CD14-positive monocyte (primary cell): ENCODE measurements around the gene BID. TPM values are rescaled to one million over a fixed set of nuclear protein-coding genes. Genes with fewer than 3 reads are reported as not detected.

Experiments used
- DNase-seq, 3 donors: peaks; one replicate each; pipeline ENCODE4 v3.0.0-alpha.2; 2011 to 2022
- H2AFZ ChIP-seq: 2 replicates; pipeline ENCODE4 v1.6.0; 2012; ENCODE audit warnings: mild to moderate bottlenecking, low read depth, low read length, inconsistent platforms; ENCODE audit not compliant: insufficient read depth, poor library complexity, severe bottlenecking
- H3K27ac ChIP-seq, 2 donors: 1 replicate in 1 of 2; 2 replicates in 1 of 2; pipeline ENCODE4 v1.5.1; 2012 to 2013; ENCODE audit warnings: low read length in 2 of 2, control low read depth in 1 of 2, inconsistent platforms in 1 of 2, low read depth in 1 of 2, mild to moderate bottlenecking in 1 of 2
- H3K27me3 ChIP-seq, 2 donors: one replicate each; pipeline versions ENCODE4 v1.6.0 to v1.6.1; 2011 to 2013; ENCODE audit warnings: low read length in 2 of 2; ENCODE audit not compliant: control insufficient read depth in 2 of 2, insufficient read depth in 2 of 2
- H3K36me3 ChIP-seq, 2 donors: replicated peaks in 1 of 2; 1 replicate in 1 of 2; 2 replicates in 1 of 2; pipeline versions ENCODE4 v1.5.1 to v1.6.1; 2012 to 2013; ENCODE audit warnings: low read length in 2 of 2, control low read depth in 1 of 2, inconsistent platforms in 1 of 2, mild to moderate bottlenecking in 1 of 2; ENCODE audit not compliant: insufficient read depth in 2 of 2, control insufficient read depth in 1 of 2
- H3K4me1 ChIP-seq, 2 donors: 1 replicate in 1 of 2; 2 replicates in 1 of 2; pipeline versions ENCODE4 v1.5.1 to v1.6.1; 2012 to 2013; ENCODE audit warnings: low read length in 2 of 2, control low read depth in 1 of 2, inconsistent platforms in 1 of 2, mild to moderate bottlenecking in 1 of 2, moderate library complexity in 1 of 2; ENCODE audit not compliant: insufficient read depth in 2 of 2, control insufficient read depth in 1 of 2
- H3K4me2 ChIP-seq: replicated peaks from 2 replicates; pipeline ENCODE3; 2012; ENCODE audit warnings: low read length, moderate library complexity, mild to moderate bottlenecking; ENCODE audit not compliant: poor library complexity, severe bottlenecking; ENCODE audit errors: extremely low read depth
- H3K4me3 ChIP-seq, 3 experiments: fragments of 200-600 bp in 1 of 3; sonication (generic) in 1 of 3; replicated peaks in 1 of 3; 1 replicate in 2 of 3; 2 replicates in 1 of 3; pipeline ENCODE4 v1.5.1; 2011 to 2013; ENCODE audit warnings: low read length in 3 of 3, mild to moderate bottlenecking in 3 of 3, control low read depth in 2 of 3, low read depth in 2 of 3, inconsistent platforms in 1 of 3, moderate library complexity in 1 of 3
- H3K79me2 ChIP-seq: 2 replicates; pipeline ENCODE4 v1.6.0; 2012; ENCODE audit warnings: mild to moderate bottlenecking, control low read depth, inconsistent platforms, low read length, moderate library complexity; ENCODE audit not compliant: insufficient read depth
- H3K9ac ChIP-seq: 2 replicates; pipeline ENCODE4 v1.6.0; 2017; ENCODE audit warnings: low read length, mild to moderate bottlenecking; ENCODE audit not compliant: insufficient read depth, poor library complexity, severe bottlenecking
- H3K9me3 ChIP-seq, 2 donors: replicated peaks in 1 of 2; 1 replicate in 1 of 2; 2 replicates in 1 of 2; pipeline versions ENCODE4 v1.5.1 to v1.6.1; 2012 to 2013; ENCODE audit warnings: low read length in 2 of 2, control low read depth in 1 of 2; ENCODE audit not compliant: control insufficient read depth in 1 of 2, insufficient read depth in 1 of 2
- H4K20me1 ChIP-seq: 2 replicates; pipeline ENCODE4 v1.6.0; 2012; ENCODE audit warnings: mild to moderate bottlenecking, low read length, control low read depth, moderate library complexity; ENCODE audit not compliant: insufficient read depth
- H3K27ac Mint-ChIP-seq, 7 donors: one replicate each; pipeline ENCODE4 v1.8.0; 2020; ENCODE audit warnings: mild to moderate bottlenecking in 7 of 7, mixed read lengths in 7 of 7, moderate library complexity in 6 of 7, inconsistent platforms in 2 of 7
- H3K27me3 Mint-ChIP-seq, 3 donors: one replicate each; pipeline ENCODE4 v1.8.0; 2021 to 2022; ENCODE audit warnings: low read depth in 3 of 3, mild to moderate bottlenecking in 3 of 3, mixed read lengths in 3 of 3, moderate library complexity in 3 of 3, inconsistent platforms in 1 of 3
- H3K36me3 Mint-ChIP-seq, 2 donors: one replicate each; pipeline ENCODE4 v1.8.0; 2020; ENCODE audit warnings: mixed read lengths in 2 of 2, inconsistent platforms in 1 of 2, mild to moderate bottlenecking in 1 of 2
- H3K4me1 Mint-ChIP-seq: one replicate; pipeline ENCODE4 v1.8.0; 2020; ENCODE audit warnings: mild to moderate bottlenecking, mixed read lengths
- H3K4me3 Mint-ChIP-seq, 2 donors: one replicate each; pipeline ENCODE4 v1.8.0; 2020; ENCODE audit warnings: mild to moderate bottlenecking in 2 of 2, mixed read lengths in 2 of 2, moderate library complexity in 1 of 2
- H3K9me3 Mint-ChIP-seq, 7 donors: one replicate each; pipeline ENCODE4 v1.8.0; 2020 to 2022; ENCODE audit warnings: mixed read lengths in 7 of 7, mild to moderate bottlenecking in 6 of 7, moderate library complexity in 6 of 7, inconsistent platforms in 2 of 7
- CTCF ChIP-seq: fragments of 200-600 bp; IDR thresholded peaks from one replicate; pipeline ENCODE4 v1.8.0; 2022; ENCODE audit warnings: antibody characterized with exemption, mild to moderate bottlenecking
- WGBS: methylation state at CpG from one replicate; pipeline ENCODE4 v1.1.5; 2013; ENCODE audit warnings: missing lambda C conversion rate; ENCODE audit not compliant: insufficient coverage; 5-methylcytosine and 5-hydroxymethylcytosine counted together
- intact Hi-C, 2 donors: fragments of 100-400 bp; cut with micrococcal nuclease; formaldehyde crosslinking; loops; one replicate each; pipeline versions ENCODE4 v1.15.0 to v1.15.1; 2023
- polyA plus RNA-seq, 3 donors: library from polyadenylated mRNA; depleted of rRNA in 1 of 3; unstranded in 2 of 3; stranded (reverse) in 1 of 3; fragments of 300-500 nt in 2 of 3; fragments of >200 nt in 1 of 3; fragmentation: Illumina TruSeq in 2 of 3; gene quantifications; 1 replicate in 2 of 3; 2 replicates in 1 of 3; pipeline ENCODE4 v1.2.3, GENCODE V29; 2012 to 2021

The BID gene
- polyA plus RNA-seq, 3 donors = 199 to 423 (median 391) TPM

GRCh38 chr22:17717708-17718107, 56.6 kb downstream of the BID start:
- Histone ChIP-seq H4K20me1 (no peaks in the 10 kb centered on the region), H3K79me2 (peaks cover 12% of the 10 kb centered on the region), H2AFZ (no peak overlapping the region), H3K4me3 (no peak overlapping the region), H3K36me3 (peaks cover 0 to 16% of the 10 kb centered on the region in 2 donors), H3K9me3 (no peaks in the 10 kb centered on the region), H3K27ac (no peak overlapping the region), H3K9ac (no peak overlapping the region), H3K4me2 (no peak overlapping the region), H3K4me1 (no peaks in the 10 kb centered on the region), H3K27me3 (no peaks in the 10 kb centered on the region)
- Mint-ChIP-seq H3K4me3 (no peak overlapping the region), H3K36me3 (peaks cover 25 to 62% of the 10 kb centered on the region in 2 donors), H3K4me1 (peaks cover 6% of the 10 kb centered on the region), H3K27me3 (no peaks in the 10 kb centered on the region), H3K9me3 (peaks cover 0 to 2% (median 0%) of the 10 kb centered on the region in 7 donors), H3K27ac (peak overlapping the region in 4 of 7 donors; percentile 31 to 78 (median 39))
- no peak for TF ChIP-seq CTCF
- DNase-seq = no peak
- 98% methylated on average over 4 of the region's 4 CpGs for WGBS
- intact Hi-C loops = no loop called here

GRCh38 chr22:17716529-17716928, 57.7 kb downstream of the BID start:
- H3K4me2 ChIP-seq = no peak overlapping the region
- H3K27me3 ChIP-seq = no peaks in the 10 kb centered on the region
- no peak for DNase-seq
- TF ChIP-seq CTCF = no peak
- H3K9me3 ChIP-seq = no peaks in the 10 kb centered on the region
- no peaks in the 10 kb centered on the region for H4K20me1 ChIP-seq
- no peak overlapping the region for H3K9ac ChIP-seq
- peaks cover 14% of the 10 kb centered on the region for H3K79me2 ChIP-seq
- intact Hi-C loops = no loop called here
- Mint-ChIP-seq H3K36me3 (peaks cover 33 to 67% of the 10 kb centered on the region in 2 donors), H3K27ac (peak overlapping the region in 1 of 7 donors; percentile 31), H3K4me1 (peaks cover 3% of the 10 kb centered on the region), H3K4me3 (no peak overlapping the region), H3K27me3 (no peaks in the 10 kb centered on the region), H3K9me3 (peaks cover 0 to 2% (median 0%) of the 10 kb centered on the region in 7 donors)
- no peak overlapping the region for H2AFZ ChIP-seq
- H3K4me1 ChIP-seq = no peaks in the 10 kb centered on the region
- no peak overlapping the region for H3K4me3 ChIP-seq
- peak overlapping the region in 1 of 2 donors; percentile 32 for H3K27ac ChIP-seq
- WGBS = no CpG with 5 or more reads among the region's 3 CpGs
- H3K36me3 ChIP-seq = peaks cover 5 to 26% of the 10 kb centered on the region in 2 donors
